ENCODE measurements around the gene CHST6. TPM values are rescaled to one million over a fixed set of nuclear protein-coding genes. Genes with fewer than 3 reads are reported as not detected.
A peak's percentile ranks its signal among the peaks of the same experiment; 100 is the strongest.

The CHST6 gene
- total and polyA plus RNA-seq, 2 donors (not counting 1 experiment from before 2014, with no cell fraction given) = 0.17 TPM; not detected in 1

GRCh38 chr16:75486014-75486675, 9.1 kb downstream of the CHST6 start:
- CTCF ChIA-PET = interaction anchor here (1.5 to 2.4 kb wide), 2 partner anchors 14 to 31 kb away, joined by 3 to 11 read pairs; no protein-coding TSS in a partner anchor
- Mint-ChIP-seq H3K4me1 (peaks cover 31% of the 10 kb centered on the region), H3K4me3 (peak overlapping the region; percentile 21), H3K27me3 (peaks cover 4% of the 10 kb centered on the region), H3K9me3 (ENCODE audit: insufficient read depth) (no peaks in the 10 kb centered on the region), H3K27ac (peak overlapping the region; percentile 68)
- no peak overlapping the region for H3K4me2 ChIP-seq (replicated peaks; ENCODE audit: low read depth, low read length, poor library complexity, severe bottlenecking)
- no peaks in the 10 kb centered on the region for H3K27me3 ChIP-seq (replicated peaks in 1 of 4; ENCODE audit: control extremely low read depth in 1 of 4, control insufficient read depth in 3 of 4, insufficient read depth in 4 of 4, low read length in 3 of 4)
- POLR2A ChIA-PET = interaction anchor here (0.7 kb wide), 1 partner anchor 30 kb away, joined by 4 read pairs; no protein-coding TSS in a partner anchor
- no peak overlapping the region for H2AFZ ChIP-seq (ENCODE audit: insufficient read depth, low read depth, low read length, poor library complexity, severe bottlenecking)
- 81% methylated on average over 8 of the region's 9 CpGs for WGBS (ENCODE audit: insufficient coverage)
- ATAC-seq (ENCODE audit: low read depth) = no peak
- TF ChIP-seq CTCF (IDR thresholded peaks at IDR 0.05) (no peak), EZH2 (IDR thresholded peaks at IDR 0.05; ENCODE audit: borderline replicate concordance, insufficient read depth, low read depth, low read length, poor library complexity, severe bottlenecking) (no peak)
- no peaks in the 10 kb centered on the region for H3K36me3 ChIP-seq (replicated peaks in 1 of 2; ENCODE audit: control extremely low read depth in 1 of 2, control insufficient read depth in 1 of 2, extremely low read depth in 1 of 2, insufficient read depth in 2 of 2, low read length in 1 of 2)
- intact Hi-C loops (cut with micrococcal nuclease) = no loop called here
- no peak for DNase-seq
- H3K4me3 ChIP-seq (ENCODE audit: control extremely low read depth in 1 of 5, extremely low read depth in 1 of 5, insufficient read depth in 1 of 5, low read depth in 2 of 5, low read length in 4 of 5) = no peak overlapping the region
- no peak overlapping the region for H3K27ac ChIP-seq (ENCODE audit: low read length in 2 of 2)
- no peaks in the 10 kb centered on the region for H3K9me3 ChIP-seq (ENCODE audit: control extremely low read depth in 1 of 3, control insufficient read depth in 2 of 3, insufficient read depth in 1 of 3, low read length in 2 of 3)
- no peaks in the 10 kb centered on the region for H4K20me1 ChIP-seq (ENCODE audit: control insufficient read depth, insufficient read depth, low read length, poor library complexity, severe bottlenecking)
- no peaks in the 10 kb centered on the region for H3K79me2 ChIP-seq (ENCODE audit: control insufficient read depth, insufficient read depth, low read length)
- H3K4me1 ChIP-seq (ENCODE audit: control insufficient read depth in 2 of 2, insufficient read depth in 2 of 2, low read length in 2 of 2) = peaks cover 0 to 3% of the 10 kb centered on the region in 2 donors
- no peak overlapping the region for H3K9ac ChIP-seq (ENCODE audit: low read length)

Data from B cell (primary cell).